Esophagus squamous epithelium (tissue), 4 donors: ENCODE data around the gene RHOXF2.
"Not testable (repeated sequence)": the region's sequence is repeated elsewhere in the genome, so short reads cannot be mapped to it uniquely, and the experiment has no call there.

Experiments
- CTCF ChIP-seq, 6 experiments: fragments of 450-650 bp in 4 of 6; fragments of 200-600 bp in 2 of 6; sonication (generic) in 2 of 6; IDR thresholded peaks; one replicate each; pipeline ENCODE4 v1.5.1; 2016 to 2019; ENCODE audit warnings: antibody characterized with exemption in 6 of 6, mild to moderate bottlenecking in 4 of 6, moderate library complexity in 4 of 6
- POLR2A ChIP-seq, 4 donors: fragments of 450-650 bp; IDR thresholded peaks; one replicate each; pipeline ENCODE4 v1.6.1; 2017; ENCODE audit warnings: antibody characterized with exemption in 4 of 4, mild to moderate bottlenecking in 4 of 4, moderate library complexity in 3 of 4

- not testable (repeated sequence) for TF ChIP-seq CTCF, POLR2A (IDR thresholded peaks at IDR 0.05)
Observed at GRCh38 chrX:120128306-120128846, 30.0 kb upstream of the RHOXF2 start.
